Right lung (tissue), 5 donors: ENCODE data around the gene GAL3ST1. TPM values are rescaled to one million over a fixed set of nuclear protein-coding genes. Genes with fewer than 3 reads are reported as not detected.

Experiments used
- polyA plus RNA-seq, 5 donors: library from polyadenylated mRNA; unstranded; fragments of 120-200 nt; gene quantifications; one replicate each; pipeline versions ENCODE4 v1.2.1 to v1.2.3, GENCODE V29; 2013; ENCODE audit warnings: inconsistent platforms in 1 of 5, low replicate concordance in 1 of 5; ENCODE audit not compliant: insufficient read length in 5 of 5, insufficient read depth in 1 of 5

Gene GAL3ST1
- polyA plus RNA-seq, 5 donors = 4.5 to 10.7 (median 7.2) TPM

Other genes starting within 250 kb of the GAL3ST1 start
- 10 to 100 TPM; 13.3 to 18.4 (median 15.8) TPM for gene TBC1D10A, start 247.7 kb downstream of the GAL3ST1 start, polyA plus RNA-seq
- gene SF3A1, start 217.8 kb downstream of the GAL3ST1 start, polyA plus RNA-seq = 100 to 1,000 TPM; 105 to 165 (median 132) TPM
- 1 to 10 TPM; 4.0 to 8.2 (median 4.9) TPM for gene CCDC157, start 217.7 kb downstream of the GAL3ST1 start, polyA plus RNA-seq
- gene RNF215, start 187.3 kb downstream of the GAL3ST1 start, polyA plus RNA-seq = 10 to 100 TPM; 18.3 to 27.8 (median 22.7) TPM
- 10 to 100 TPM in 3 of 5 donors, 1 to 10 TPM in 2; 8.0 to 12.0 (median 10.7) TPM for gene SEC14L2, start 177.6 kb downstream of the GAL3ST1 start, polyA plus RNA-seq
- gene MTFP1, start 148.9 kb downstream of the GAL3ST1 start, polyA plus RNA-seq = 10 to 100 TPM in 1 of 5 donors, 1 to 10 TPM in 4; 3.8 to 10.7 (median 6.7) TPM
- under 1 TPM; 0.14 to 0.26 (median 0.21) TPM for gene SEC14L3, start 102.6 kb downstream of the GAL3ST1 start, polyA plus RNA-seq
- gene SEC14L4, start 69.0 kb downstream of the GAL3ST1 start, polyA plus RNA-seq = under 1 TPM; 0.61 to 0.97 (median 0.81) TPM
- 1 to 10 TPM; 2.3 to 3.7 (median 2.5) TPM for gene SEC14L6, start 27.9 kb downstream of the GAL3ST1 start, polyA plus RNA-seq
- gene PES1, start 17.2 kb upstream of the GAL3ST1 start, polyA plus RNA-seq = 10 to 100 TPM; 53.2 to 76.6 (median 63.4) TPM
- 10 to 100 TPM; 21.9 to 41.0 (median 28.1) TPM for gene TCN2, start 32.5 kb upstream of the GAL3ST1 start, polyA plus RNA-seq
- 1 to 10 TPM; 1.6 to 3.8 (median 2.2) TPM for gene SLC35E4, start 61.1 kb upstream of the GAL3ST1 start, polyA plus RNA-seq
- gene DUSP18, start 93.2 kb upstream of the GAL3ST1 start, polyA plus RNA-seq = 10 to 100 TPM in 4 of 5 donors, 1 to 10 TPM in 1; 9.3 to 16.7 (median 10.4) TPM
- gene OSBP2, start 120.2 kb upstream of the GAL3ST1 start, polyA plus RNA-seq = 10 to 100 TPM; 13.6 to 19.5 (median 17.0) TPM